ENCODE data around the gene CLEC6A. TPM values are rescaled to one million over a fixed set of nuclear protein-coding genes. Genes with fewer than 3 reads are reported as not detected.
"Not testable (repeated sequence)": the region's sequence is repeated elsewhere in the genome, so short reads cannot be mapped to it uniquely, and the experiment has no call there.

CLEC6A gene
- not detected for total RNA-seq

DNA sequence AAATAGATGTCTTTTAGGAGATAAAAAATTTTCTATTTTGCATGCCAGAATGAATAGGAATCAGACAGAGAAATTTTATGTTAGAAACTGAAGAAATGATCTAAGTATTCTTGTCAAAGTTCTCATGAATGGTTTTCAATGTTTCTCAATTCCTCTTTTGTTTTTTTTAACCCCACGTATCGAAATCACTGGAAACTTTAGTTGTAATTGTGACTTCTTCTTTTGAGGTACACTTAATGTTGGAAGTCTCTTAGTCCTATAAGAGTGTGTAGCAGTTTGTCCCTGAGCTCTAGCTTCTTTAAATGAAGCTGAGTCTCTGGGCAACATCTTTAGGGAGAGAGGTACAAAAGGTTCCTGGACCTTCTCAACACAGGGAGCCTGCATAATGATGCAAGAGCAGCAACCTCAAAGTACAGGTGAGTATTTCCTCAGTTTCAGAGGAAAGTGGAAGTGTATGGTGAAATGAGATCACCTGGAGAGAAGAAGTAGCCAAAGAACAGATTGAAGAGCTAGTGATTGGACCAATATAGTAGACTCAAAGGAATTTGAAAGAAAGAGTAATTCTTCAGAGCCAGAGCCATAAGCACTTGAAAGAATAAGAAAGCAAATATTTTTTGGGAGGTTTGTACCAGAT lies at the start of gene CLEC6A:
CLEC6A (plus strand) TSS at position 236 of the 634 bp plus-strand sequence; CDS start at position 386, 150 bp downstream.
- no peaks in the 10 kb centered on the region for H3K9me3 ChIP-seq
- H3K36me3 ChIP-seq = no peaks in the 10 kb centered on the region
- H3K4me1 ChIP-seq = no peaks in the 10 kb centered on the region
- TF ChIP-seq, protein P1, sequence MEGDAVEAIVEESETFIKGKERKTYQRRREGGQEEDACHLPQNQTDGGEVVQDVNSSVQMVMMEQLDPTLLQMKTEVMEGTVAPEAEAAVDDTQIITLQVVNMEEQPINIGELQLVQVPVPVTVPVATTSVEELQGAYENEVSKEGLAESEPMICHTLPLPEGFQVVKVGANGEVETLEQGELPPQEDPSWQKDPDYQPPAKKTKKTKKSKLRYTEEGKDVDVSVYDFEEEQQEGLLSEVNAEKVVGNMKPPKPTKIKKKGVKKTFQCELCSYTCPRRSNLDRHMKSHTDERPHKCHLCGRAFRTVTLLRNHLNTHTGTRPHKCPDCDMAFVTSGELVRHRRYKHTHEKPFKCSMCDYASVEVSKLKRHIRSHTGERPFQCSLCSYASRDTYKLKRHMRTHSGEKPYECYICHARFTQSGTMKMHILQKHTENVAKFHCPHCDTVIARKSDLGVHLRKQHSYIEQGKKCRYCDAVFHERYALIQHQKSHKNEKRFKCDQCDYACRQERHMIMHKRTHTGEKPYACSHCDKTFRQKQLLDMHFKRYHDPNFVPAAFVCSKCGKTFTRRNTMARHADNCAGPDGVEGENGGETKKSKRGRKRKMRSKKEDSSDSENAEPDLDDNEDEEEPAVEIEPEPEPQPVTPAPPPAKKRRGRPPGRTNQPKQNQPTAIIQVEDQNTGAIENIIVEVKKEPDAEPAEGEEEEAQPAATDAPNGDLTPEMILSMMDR (IDR thresholded peaks at IDR 0.05) = no peak
- TF ChIP-seq POLR2A (IDR thresholded peaks at IDR 0.05) = no peak
- no peak within 1 kb of the TSS for H3K4me3 ChIP-seq
- DNase-seq = no peak
- H3K27me3 ChIP-seq = no peaks in the 10 kb centered on the region
- no peak within 1 kb of the TSS for H3K27ac ChIP-seq

DNA sequence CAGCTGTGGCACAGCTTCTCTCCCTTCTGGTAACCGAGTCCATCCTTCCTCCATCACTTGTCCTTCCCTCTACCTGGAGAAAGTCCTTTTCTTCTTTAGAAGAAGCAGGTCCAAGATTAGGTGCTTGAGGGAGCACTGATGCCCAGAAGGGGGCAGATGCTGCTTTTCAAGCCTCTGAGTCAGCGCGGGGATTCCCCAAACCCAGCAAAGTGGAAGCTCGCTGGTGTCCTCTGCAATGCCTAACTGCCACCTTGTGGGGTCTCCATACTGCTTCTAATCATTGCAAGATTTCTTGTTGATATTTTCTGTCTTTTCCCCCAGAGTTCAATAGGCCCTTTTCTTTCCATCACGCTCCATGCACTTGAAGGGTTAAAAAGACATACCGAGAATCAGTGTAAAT lies 36.2 kb upstream of the CLEC6A start:
- not testable (repeated sequence) for H3K9me3 ChIP-seq, DNase-seq, H3K36me3 ChIP-seq, H3K27me3 ChIP-seq, H3K4me3 ChIP-seq, H3K27ac ChIP-seq, H3K4me1 ChIP-seq

DNA sequence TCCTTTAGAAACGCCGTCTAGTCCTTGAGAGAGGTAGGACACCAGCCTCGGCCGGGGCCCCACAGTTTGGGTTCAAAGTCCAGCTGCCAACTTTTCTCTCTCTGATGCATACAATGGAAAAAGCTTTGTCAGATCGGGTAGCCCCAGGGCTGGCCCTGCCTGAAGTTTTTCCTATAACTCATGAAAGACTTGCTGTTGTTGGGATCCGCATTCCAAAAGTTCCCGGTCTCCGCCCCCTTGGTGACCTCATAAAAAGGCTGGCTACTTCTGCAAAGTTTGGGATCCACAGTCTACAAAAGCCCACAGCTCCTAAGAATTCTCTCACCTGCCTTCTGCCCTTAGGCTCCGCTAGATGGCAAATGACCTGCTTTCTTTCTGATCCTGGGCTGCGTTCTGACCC lies 35.3 kb upstream of the CLEC6A start:
- no peak for DNase-seq
- Histone ChIP-seq H3K27me3 (no peaks in the 10 kb centered on the region), H3K9me3 (no peaks in the 10 kb centered on the region), H3K36me3 (no peaks in the 10 kb centered on the region), H3K4me1 (no peaks in the 10 kb centered on the region), H3K27ac (no peak overlapping the region), H3K4me3 (no peak overlapping the region)
- no peak for TF ChIP-seq POLR2A (IDR thresholded peaks at IDR 0.05)
- TF ChIP-seq, protein P1 (IDR thresholded peaks at IDR 0.05) = no peak

DNA sequence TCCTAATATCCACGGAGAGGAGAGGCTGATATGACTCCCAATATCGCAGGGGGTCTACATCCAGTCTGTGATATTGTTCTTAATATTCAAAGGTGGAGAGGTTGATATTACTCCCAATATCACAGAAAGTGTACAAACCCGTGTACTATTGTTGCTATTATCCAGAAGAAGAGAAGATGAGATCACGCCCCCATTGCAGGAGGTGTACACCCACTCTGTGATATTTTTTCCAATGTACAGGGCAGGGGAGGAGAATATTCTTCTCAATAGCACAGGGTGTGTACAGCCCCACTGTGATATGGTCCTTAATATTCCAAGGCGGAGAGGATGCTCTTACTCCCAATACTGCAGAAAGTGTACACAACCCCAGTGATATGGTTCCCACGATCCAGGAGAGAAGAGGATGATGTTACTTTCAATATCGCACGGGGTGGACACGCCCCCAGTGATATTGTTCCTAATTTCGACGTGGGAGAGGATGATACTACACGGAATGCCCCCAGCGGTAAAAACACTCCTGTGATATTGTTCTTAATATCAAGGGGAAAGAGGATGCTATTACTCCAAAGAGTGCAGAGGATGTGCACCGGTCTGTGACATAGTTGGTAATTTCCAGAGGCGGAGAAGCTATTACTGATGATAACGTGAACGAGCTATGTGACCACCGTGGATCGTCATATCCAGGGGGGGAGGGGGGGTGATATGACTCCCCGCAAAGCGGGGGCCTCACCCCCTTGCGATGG lies 11.1 kb upstream of the CLEC6A start:
- not testable (repeated sequence) for H3K4me3 ChIP-seq, DNase-seq, H3K9me3 ChIP-seq, H3K4me1 ChIP-seq, H3K27ac ChIP-seq, H3K27me3 ChIP-seq, H3K36me3 ChIP-seq

DNA sequence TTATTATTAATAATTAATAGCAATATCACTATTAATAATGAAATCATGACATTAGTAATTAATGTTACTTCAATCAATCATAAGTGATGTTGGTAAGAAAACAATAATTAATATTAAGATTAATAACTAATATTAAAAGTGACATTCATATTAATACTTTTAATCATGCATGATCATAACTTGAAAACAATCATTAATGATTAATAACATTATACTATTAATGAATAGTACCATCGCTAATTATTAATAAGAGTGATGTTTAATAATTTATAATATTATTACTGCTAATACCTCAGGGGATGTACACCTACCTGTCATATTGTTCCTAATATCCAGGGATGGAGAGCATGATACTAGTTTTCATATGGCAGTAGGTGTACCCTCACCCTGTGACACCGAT lies 10.0 kb upstream of the CLEC6A start:
- TF ChIP-seq, protein P1 (IDR thresholded peaks at IDR 0.05) = no peak
- Histone ChIP-seq H3K4me1 (no peaks in the 10 kb centered on the region), H3K27ac (no peak overlapping the region), H3K36me3 (no peaks in the 10 kb centered on the region), H3K4me3 (no peak overlapping the region), H3K27me3 (no peaks in the 10 kb centered on the region), H3K9me3 (no peaks in the 10 kb centered on the region)
- no peak for DNase-seq

DNA sequence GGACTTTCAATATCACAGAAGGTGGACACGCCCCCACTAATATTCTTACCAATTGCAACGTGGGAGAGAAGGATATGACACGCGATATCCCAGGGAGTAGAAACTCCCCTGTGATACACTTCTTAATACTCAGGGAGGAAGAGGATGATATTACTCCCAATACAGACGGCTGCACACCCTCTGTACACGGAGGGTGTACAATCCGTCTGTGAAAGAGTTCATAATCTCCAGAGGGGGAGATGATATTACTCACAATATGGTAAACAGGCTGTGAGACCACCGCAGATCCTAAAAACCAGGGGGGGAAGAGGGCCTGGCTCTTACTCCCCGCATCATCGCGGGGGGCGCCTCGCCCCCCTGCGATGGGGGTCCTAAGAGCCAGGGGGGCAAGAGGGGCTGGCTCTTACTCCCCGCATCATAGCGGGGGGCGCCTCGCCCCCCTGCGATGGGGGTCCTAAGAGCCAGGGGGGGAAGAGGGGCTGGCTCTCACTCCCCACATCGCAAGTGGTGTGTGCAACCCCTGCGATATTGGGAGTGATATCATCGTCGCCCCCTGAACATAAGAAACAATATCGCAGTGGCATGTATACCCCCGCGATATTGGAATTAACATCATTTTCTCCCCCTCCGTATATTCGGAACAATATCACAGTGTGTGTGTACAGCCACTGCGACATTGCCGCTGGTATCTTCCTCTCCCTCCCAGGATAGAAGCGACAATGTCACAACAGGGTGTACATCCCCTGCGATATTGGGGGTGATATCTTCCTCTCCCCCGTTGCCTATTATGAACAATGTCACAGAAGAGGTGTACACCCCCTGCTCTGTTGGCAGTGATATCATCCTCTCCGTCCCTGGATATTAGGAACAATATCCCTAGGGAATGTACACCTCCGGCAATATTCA lies 8.9 kb upstream of the CLEC6A start:
- Histone ChIP-seq H3K4me3 (no peak overlapping the region), H3K4me1 (no peaks in the 10 kb centered on the region), H3K36me3 (no peaks in the 10 kb centered on the region), H3K27me3 (no peaks in the 10 kb centered on the region), H3K9me3 (no peaks in the 10 kb centered on the region), H3K27ac (no peak overlapping the region)
- no peak for DNase-seq
- TF ChIP-seq, protein P1 (IDR thresholded peaks at IDR 0.05) = no peak
- no peak for TF ChIP-seq POLR2A (IDR thresholded peaks at IDR 0.05)
